Activated CD4-positive, alpha-beta T cell treated with anti-CD3 and anti-CD28 coated beads for 4 hours (primary cell): ENCODE data around the gene TTC23.

ENCODE experiments used
- DNase-seq, 2 donors: peaks; one replicate each; pipeline ENCODE4 v3.0.0-alpha.2; 2020

Gene TTC23, protein sequence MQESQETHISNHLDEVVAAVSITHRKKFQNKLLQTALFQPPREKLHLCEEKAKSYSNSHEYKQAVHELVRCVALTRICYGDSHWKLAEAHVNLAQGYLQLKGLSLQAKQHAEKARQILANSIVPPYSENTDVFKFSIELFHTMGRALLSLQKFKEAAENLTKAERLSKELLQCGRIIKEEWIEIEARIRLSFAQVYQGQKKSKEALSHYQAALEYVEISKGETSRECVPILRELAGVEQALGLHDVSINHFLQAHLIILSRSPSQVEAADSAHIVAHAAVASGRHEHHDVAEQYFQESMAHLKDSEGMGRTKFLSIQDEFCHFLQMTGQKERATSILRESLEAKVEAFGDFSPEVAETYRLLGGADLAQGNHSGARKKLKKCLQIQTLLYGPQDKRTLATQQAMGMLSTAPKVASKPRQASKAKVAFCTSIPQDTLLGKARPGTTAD

DNA sequence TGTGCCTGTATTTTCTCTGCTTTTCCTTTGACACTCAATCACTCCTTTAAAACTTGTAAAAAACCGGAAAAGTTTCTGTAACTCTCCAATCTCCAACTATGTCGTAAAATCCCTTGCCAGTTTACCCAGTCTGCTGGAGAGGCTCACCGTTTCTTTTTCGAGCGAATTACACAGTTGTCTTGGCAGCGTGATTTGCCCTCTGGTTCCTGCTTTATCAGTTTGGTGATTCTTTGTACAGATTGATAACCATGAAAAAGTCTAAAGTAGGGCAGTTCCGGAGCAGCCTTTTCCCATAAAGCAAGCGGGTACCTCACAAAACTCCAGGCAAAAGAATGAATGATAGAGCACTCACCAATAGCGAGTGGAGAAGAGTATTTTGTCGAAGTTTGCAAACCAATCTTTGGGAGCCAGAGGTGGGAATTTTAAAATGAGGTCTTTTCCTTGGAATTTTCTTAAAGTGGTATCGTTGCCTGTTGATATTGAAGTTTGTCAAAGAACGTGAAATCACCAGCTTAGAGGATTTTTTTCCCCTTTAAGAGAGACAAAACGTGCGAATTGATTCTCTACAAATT, at the start of gene TTC23:
TTC23 (minus strand) TSS at position 312 of the 572 bp plus-strand sequence. CDS start 20,869 bp downstream, outside the sequence.
- no peak for DNase-seq

DNA sequence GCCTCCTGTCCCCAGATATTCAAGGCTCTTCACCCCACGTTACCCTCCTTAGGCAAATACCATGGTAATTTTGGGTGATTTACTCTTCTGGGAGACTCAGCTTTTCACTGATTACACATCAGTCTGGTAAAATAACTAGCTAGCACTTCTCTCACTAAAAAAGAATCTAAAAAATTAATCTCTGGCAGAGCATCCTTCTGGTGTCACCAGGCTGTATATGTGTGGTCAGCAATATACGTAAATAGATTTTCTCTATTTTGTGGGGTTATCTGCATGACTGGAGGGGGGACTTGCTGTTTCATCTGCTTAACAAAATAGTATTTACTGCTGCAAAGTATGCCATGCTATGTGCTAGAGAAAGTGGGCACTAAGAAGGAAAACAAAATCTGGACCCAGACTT, 47.0 kb upstream of the TTC23 start:
- no peak for DNase-seq

DNA sequence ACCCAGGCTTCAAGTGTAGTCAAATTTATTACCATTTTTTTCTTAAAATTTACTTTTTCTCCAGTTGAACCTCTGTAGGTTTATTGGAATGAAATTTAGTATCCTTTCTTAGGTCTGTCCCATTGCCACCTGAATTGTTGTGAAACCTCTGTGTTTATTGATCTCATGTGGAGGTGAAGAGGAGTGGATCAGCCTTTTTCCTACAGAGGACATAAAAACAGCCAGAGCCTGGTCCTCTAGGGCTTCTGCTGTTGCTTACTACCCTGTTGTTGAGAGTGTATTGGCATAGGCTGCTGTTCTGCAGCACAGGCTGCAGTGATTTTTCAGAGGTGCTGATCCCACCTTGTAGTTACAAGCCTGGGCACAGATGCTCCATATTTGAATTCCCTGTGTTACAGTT, 46.5 kb upstream of the TTC23 start:
- DNase-seq = no peak

DNA sequence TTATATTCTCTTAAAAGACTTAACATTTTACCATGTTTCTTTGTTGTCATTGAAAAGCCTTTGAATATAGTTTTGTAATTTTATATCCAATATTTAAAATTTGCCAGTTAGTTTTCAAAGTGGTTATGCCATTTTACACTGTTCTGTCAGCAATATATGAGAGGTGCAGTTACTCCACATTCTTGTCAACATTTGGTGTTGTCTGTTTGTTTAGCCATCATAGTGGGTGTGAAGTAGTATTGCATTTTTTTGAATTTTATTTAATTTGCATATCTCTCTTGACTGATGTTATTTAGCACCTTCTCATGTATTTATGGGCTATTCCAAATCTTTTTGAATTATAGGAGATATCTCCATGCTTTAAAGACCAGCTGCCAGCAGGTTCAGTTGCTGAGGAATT, 42.3 kb upstream of the TTC23 start:
- no peak for DNase-seq

DNA sequence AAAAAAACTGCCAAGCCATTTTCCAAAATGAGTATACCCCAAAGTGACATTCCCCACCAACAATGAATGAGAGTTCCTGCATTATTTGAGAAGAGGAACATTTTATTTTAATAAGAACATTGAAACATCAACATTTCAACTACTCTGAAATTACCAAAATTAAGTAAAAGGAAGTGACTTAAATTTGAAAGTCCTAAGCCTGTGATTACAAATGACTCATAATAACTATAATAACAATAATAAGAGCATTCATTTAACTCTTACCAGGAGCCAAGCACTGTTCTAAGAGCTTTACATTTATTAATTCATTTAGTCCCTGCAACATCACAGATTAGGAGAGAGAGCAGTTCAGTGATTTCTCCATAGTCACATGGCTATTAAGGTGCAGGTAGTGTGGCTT, 34.3 kb upstream of the TTC23 start:
- no peak for DNase-seq

DNA sequence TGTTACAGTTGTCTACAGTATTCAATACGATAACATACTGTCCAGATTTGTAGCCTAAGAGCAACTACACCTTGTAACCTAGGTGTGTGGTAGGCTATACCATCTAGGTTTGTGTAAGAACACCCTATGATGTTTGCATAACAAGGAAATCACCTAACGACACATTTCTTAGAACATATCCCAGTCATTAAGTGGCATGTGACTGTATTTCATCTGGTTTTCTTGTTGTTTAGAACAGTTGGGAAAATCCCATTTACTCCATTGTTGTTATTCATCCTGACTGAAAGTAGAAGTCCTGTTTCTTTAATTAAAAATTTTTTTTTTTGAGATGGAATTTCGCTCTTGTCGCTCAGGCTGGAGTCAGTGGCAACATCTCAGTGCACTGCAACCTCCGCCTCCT, 33.2 kb upstream of the TTC23 start:
- no peak for DNase-seq

DNA sequence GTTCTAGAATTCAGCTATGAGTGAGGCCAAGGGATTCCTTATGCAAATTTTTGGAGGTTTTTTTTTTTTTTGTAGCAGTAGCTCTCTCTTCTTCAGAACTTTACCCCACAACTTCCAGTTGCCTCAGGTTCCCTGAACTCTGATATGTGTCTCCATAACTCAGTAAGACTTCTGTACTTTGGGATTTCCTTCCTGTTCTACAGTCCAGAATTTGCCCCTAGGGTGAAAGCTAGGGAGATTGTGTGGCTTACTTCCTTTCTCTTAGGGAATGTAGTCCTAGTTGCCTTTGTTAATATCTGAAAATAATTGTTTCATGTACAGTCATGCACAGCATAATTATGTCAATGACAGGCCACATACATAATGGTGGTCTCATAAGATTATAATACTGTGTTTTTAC, 32.7 kb upstream of the TTC23 start:
- DNase-seq = no peak

DNA sequence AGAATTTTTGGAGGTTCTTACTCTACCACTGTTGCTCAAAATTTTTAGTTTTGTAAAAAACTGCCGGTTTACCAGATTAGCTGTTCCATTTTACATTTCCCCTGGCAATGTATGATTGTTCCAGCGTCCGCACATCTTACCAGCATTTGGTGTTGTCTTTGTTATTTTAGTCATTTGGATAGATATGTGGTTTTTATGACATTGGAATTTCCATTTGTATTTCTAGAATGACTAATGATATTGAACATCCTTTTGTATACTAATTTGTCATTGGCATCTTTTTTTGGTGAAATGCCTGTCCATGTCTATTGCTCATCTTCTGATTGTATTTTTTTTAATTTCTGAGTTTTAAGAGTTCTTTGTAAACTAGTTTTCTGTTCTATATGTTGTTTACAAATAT, 30.4 kb upstream of the TTC23 start:
- DNase-seq = no peak

DNA sequence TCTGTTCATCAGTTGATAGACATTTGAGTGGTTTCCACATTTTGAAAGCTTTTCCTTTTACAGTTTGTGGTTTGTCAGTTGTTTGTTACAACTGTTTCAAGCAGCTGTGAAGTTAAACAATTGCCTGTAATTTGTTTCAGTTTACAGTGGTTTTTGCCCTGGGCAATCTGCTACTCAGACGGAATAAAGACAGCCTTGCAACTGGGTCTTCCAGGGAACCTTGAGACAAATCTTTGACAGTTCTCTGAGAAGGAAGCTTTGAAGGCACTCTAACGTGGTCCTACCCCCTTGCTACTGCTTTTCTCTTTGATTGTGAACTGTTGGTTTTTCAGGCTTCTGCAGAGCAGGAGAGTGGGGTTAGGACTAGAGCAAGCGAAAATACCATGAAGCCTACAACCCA, 29.9 kb upstream of the TTC23 start:
- DNase-seq = no peak

DNA sequence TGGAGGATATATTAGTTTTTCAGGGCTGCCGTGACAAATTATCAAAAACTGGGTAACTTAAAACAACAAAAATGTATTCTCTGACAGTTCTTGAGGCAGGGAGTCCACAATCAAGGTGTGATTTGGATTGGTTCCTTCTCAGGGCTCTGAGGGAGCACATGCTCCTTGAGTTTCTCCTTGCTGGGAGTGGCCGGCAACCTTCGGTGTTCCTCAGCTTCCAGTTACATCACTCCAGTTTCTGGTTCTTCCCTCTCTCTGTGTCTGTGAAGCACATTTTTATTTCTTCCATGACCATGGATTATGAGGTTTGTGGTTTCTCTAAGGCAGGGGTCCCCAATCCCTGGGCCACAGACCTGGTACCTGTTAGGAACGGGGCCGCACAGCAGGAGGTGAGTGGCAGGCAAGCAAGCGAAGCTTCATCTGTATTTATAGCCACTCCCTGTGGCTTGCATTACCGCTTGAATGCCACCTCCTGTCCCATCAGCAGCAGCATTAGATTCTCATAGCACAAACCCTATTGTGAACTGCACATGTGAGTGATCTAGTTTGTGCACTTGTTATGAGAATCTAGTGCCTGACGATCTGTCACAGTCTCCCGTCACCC, 26.2 kb upstream of the TTC23 start:
- no peak for DNase-seq

DNA sequence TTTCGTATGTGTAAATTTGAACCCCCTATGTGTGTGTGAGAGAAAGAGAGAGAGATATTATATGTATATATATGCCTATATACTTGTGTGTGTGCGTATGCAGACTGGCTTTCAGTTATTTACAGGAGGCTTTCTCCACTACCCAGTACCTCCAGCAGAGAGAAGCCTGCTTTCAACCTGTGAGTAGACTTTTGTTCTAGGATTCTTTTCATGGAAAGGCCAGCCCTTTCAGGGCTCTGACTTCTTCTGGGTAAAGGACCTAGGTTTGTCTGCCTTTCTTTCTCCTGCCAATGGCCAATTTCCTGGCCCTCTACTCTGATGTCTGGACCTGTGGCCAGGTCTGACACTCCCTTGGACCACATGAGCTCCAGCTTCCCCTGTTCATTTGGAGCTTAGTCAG, 25.7 kb upstream of the TTC23 start:
- DNase-seq = no peak

DNA sequence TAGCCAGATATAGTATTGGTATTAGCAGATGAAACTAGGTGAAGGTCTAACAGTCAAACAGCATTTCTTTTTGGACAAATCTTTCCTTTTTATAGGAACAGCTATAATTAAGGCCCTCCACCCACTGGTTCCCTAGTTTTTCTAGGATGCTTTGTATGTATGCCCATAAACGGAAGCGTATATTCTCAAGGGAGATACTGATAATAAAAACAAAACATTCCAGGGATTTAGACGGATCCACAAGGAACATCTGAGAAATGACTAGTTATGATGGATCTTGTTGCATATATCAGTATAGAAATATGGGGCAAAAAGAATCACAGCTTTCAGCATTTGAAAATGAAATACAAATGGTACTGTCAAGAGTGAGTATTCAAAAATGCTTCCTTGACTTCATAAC, 24.4 kb upstream of the TTC23 start:
- DNase-seq = no peak

DNA sequence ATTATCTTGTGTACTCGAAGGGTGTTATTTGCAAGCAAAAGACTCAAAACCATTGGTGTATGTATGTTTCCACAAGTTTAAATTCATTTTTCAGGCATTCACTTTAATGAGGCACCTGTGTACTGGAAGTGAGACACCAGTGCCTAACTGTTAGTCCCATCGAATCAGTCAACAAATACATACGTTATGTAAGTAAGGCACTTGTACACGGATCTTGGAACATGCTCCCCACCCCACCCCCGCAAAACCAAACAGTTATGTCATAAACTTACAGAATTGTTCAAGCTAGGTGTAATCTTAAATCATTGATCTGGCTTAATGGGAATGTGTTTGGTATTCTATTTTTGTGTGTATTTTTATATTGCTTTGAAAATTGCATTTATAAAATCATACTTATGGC, 19.1 kb upstream of the TTC23 start:
- no peak for DNase-seq

DNA sequence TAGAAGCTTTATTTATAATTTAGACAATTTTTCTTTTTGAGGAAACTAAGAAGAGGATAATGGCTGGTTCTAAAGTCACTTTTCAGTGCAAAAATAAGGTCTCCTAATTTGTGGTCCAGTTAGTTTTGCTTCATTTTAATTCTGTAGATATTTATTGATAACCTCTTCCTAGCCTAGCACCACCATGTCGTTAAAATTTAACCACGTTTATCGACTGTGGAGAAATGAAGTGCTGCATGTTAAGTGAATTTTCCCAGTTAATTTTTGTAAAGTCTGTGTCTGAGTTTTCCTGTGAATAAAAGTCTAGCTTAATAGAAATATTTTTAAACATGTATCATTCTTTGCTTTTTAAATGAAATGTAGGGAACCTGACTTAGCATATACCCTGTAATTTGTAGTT, 18.6 kb upstream of the TTC23 start:
- no peak for DNase-seq

DNA sequence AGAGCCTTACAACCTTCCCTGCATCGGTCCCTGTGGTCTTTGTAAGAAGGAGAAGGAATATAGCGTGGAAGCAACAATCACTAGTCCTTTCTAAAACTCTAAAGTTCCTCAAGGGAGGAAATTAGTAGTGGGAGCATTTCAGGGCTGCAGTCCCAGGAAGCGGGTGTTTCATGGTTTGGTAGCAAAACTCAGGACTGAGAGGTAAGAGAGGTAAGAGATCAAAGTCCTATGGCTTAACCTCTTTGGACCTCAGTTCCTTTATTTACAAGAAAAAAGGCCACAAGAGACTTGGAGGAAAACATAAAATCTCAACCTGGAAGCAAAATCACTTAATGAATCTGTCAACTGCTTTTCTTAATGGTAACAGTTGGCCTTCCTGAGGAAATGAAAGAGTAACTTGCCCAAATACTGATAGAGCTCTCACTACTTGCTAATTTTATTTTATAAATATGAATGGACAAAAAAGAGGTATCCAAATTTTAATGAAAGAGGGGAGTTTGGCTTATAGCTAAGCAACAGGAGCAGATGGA, 16.2 kb upstream of the TTC23 start:
- DNase-seq = no peak

DNA sequence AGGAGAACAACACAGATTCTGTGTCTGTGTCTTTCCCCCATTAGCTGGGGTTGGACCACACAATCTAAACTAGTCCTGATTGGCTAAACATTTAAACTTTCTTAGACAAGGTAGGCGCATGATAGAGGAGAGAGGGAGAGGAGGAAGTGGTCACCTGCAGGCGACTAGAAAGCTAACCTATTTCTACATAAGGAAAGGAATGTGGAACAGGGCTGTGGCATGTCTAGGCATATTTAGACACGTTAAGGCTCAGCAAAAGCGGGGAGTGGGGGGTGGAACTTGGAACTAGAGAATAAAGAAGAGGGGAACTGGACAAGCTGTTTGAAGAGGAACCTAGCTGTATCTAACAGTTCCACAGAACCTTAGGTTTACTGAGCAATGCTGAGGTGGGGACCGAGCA, 14.7 kb upstream of the TTC23 start:
- no peak for DNase-seq

DNA sequence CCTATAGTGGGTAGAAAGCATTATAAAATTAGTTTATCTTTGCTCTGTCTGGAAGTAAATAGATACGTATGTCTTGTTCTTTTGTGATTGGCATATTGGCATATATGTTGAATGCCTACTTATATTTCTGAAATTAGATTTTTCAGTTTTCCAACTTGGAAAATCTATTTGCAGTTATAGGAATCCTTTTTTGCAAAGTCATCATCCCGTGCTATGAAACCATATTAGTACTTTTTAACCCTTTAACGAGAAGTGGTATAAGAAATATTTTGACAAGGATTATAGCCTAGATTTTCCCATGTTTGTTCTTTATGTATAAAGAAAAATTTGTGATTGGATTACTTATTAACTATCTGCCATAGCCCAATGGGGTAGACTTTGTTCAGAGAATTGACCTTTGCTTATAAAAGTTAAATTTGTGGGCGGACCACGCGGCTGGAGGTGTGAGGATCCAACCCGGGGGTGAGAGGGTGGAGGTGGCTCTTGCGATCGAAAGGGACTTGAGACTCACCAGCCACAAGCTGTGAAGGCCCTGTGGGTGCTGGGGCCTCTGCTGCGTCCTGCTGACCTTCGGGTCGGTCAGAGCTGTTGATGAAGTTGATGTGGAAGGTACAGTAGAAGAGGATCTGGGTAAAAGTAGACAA, 7.8 kb upstream of the TTC23 start:
- DNase-seq = no peak

DNA sequence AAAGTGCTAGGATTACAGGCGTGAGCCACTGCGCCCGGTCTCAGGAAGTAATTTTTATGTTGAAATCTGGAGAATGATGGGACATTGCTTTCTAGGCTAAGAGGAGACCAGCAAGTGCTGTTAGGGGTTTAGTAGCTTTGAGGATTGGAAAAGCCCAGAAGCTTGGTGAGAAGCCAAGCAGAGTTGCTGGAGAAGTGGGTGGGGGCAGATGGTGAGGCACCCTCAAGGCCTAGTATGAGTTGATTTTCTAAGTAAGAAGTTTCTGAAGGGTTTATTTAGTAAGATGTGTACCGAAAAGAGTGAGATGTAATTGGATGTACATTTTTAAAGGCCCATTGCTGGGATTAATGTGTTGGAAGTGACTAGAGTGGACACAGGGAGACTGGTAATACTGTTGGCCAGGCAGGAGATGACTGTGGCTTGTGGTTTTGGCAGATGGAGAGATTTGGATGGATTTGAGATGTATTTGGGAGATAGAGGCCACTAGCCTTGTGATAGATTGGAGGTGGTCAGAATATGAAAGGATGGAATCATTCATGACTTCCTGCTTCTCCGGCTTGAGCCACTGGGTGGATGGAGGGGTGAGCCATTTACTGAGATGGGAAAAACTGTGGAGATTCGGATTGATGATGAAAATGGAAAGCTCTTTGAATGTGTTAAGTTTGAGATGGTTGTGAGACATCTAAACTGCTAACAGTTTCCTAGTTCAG, 4.2 kb upstream of the TTC23 start:
- DNase-seq = no peak

DNA sequence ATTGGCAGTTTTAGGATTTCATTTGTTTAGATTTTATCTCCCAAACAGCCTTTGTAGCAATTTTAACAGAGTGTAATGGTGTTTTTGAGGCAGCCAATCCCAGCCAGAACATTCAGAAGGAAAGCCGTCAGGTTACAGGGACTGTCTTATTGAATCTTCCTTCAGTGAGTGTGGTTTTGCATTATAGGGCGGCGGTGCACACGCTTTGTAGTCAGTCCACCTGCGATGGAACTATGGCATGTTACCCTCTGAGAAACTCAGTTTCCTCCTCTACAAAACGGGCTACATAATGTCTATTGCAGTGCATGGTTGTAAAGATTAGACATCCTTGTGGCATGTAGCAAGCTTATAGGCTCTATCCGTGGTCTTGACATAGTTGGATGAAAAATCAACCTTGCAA, 2.9 kb upstream of the TTC23 start:
- DNase-seq = no peak

DNA sequence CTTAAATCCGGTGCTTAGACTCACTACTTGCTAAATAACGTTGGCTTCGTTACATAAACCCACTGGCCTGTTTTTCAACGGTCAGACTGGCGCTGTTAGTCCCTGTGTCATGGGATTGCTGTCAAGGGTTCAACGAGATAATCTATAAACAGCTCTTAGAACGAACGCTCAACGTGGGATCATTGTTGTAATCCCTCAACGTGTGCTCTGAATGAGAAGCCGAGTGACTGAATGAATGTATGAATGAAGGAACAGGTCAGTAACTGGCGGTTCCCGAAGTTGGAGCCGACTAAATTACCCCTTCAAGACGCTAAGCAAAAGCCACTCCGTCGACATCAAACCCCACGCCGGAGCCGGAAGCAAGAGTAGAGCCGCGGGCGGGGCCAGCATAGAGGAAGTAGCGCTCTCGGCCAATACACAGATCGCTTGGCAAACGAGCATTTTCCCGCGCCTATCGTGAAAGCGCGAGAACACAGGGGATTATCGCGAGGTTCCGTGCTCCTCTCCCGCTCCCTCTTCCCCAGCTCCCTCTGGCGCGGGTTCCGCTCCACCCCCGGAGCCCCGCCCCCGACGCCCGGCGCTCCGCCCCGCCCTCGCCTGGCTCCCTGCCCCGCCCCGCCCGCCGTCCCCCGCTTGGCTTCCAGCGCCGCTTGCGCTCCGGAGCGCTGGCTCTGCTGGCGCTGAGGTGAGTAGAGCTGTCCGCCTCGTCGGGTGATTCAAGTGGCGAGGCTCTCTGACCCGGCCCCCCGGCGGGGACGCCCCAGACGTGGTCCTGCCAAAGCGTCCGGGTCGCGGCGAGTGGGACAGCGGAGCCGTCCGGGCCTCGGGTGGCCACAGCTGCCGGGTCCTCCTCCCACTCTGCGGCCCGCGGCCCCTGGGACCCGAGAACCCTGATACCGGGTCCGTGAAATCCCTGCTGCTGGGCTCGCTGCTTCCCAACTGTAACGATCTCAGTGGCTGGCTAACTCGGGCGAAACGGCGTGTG, 1.8 kb upstream of the TTC23 start, which contains the start of gene LRRC28:
LRRC28 (plus strand) TSS at position 625 of the 985 bp plus-strand sequence. CDS start 4,477 bp downstream, outside the sequence.
- DNase-seq = peak; percentile 92

DNA sequence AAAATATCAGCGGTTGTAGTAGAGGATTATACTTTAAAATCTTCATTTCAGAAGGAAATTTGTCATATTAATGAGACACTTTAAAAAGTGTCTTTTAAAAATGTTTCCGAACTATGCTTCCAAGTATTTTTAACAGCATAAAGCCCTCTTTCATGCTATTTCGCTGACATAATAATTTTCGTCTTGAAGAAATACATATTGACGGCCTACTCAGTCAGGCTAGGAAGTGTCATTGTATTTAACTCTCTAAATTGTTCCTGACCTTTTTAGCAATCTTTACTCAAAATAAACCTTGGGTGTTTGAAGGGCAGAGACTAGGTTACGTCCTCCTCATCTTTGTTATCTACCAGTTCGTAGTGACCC, 1.1 kb upstream of the TTC23 start:
- DNase-seq = no peak

DNA sequence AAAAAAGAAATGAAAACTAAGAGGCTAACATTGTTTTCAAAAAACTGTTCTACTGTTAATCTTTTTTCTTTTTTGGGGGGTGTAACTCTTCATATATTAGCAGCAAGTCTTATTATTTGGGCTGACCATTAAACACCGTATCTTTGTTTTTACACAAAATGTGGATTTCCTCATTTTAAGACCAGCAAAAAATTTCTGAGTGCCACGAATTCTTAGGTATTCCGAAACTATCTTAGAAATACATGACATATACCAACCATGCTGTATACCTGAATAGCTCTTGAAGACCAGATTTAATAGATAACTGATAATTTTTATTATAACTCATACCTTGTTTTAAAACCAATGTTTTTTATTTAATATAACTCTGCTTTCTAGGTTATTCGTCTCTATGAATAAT, 620 bp upstream of the TTC23 start:
- no peak for DNase-seq
